Raji (cell line): ENCODE measurements around the gene UBAP2.

Source experiments
- POLR2A ChIP-seq: IDR thresholded peaks from 2 replicates; pipeline ENCODE4 v1.6.1; 2011; ENCODE audit warnings: low read depth, low read length, control low read depth; ENCODE audit not compliant: insufficient read depth

UBAP2 gene

DNA sequence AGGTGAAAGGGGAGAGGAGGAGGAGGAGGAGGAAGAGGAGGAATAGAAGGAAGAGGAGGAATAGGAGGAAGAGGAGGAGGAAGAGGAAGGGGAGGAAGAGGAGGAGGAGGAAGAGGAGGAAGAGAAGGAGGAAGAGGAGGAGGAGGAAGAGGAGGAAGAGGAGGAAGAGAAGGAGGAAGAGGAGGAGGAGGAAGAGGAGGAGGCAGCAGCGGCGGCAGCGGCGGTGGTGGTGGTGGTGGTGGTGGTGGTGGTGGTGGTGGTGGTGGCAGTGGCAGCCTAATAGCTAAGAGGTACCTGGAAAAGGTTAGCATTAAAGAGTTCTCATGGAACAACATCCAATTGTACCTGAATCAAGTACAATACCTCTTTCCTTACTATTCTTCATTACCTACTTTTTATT is 32.5 kb downstream of the UBAP2 start:
- no peak for TF ChIP-seq POLR2A

DNA sequence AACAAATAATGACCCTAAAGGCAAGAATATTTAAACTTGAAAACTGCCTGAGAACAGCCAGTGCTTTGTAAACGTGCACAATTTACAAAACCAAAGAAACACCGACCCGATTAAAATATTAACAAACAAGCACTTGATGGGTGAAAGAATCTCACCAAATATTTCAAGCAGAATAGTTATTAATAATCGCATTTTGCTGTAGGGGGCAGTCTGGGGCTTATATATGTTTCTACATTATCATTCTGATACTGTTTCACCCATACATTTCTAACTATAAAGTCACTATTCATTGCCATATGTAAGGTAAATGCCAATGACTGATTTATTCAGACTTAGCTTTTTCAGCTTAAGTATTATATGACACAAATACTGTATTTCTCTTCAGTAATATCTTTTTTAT is 37.7 kb downstream of the UBAP2 start:
- no peak for TF ChIP-seq POLR2A

GRCh38 chr9:34001951-34002350 is 46.7 kb downstream of the UBAP2 start:
- no peak for TF ChIP-seq POLR2A

DNA sequence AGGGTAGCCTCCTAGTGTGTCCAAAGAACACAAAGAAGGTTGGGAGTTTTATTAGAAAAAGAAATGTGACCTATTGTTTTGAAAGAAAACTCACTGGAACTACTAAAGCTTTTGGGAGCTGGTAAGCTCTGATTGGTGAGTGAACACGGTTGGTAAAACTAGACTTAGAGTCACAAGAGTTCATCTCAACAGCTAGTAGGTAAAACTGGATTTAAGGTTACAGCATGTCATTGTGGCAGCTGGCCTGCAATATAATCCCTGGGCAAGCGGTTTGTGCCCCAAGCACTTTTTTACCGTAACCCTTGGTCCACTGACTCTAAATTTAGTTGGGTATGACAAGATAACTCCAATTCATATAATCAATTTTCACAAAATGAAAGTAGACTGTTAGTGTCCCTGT is 47.4 kb downstream of the UBAP2 start:
- TF ChIP-seq POLR2A, result no peak

DNA sequence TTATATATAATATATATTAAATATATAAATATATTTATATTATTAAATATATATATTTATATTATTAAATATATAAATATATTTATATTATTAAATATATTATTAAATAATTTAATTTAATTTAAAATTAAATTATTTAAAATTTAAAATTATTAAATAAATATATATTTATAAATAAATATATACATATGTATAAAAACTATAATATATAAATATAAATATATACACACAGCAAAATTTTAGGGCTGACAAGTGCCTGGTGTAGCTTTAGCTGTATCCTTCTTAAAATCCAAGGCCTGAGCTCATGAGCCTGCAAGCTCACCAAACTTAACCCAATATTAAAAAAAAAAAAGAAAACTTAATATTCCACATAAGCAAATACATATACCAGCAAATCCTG is 53.2 kb downstream of the UBAP2 start:
- no peak for TF ChIP-seq POLR2A

GRCh38 chr9:33993104-33993503 is 55.6 kb downstream of the UBAP2 start:
- no peak for TF ChIP-seq POLR2A

- no peak for TF ChIP-seq POLR2A
Measured at GRCh38 chr9:33992632-33993031, 56.1 kb downstream of the UBAP2 start.

GRCh38 chr9:33988219-33988890 is 60.3 kb downstream of the UBAP2 start:
- TF ChIP-seq POLR2A, result no peak

- no peak for TF ChIP-seq POLR2A
Measured at GRCh38 chr9:33976414-33976813, 72.3 kb downstream of the UBAP2 start.

DNA sequence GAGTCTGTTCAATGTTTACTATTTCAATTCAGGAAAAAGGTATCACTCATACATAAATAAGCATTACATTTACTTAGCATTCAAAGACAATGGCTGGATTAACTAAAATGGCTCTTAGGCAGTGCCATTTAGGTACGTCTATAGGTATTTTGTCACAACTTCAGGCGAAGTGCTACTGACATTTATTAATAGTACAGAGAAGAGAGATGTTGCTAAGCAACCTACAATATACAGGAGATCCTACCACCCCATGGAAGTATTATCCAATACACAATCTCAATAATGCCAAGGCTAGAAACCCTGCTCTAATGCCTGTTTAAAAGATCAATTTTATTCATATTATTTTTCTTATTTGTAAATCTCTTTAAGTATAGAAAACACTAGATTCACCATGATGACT is 76.0 kb downstream of the UBAP2 start:
- TF ChIP-seq POLR2A, result no peak

GRCh38 chr9:33964086-33964768 is 84.5 kb downstream of the UBAP2 start:
- no peak for TF ChIP-seq POLR2A

DNA sequence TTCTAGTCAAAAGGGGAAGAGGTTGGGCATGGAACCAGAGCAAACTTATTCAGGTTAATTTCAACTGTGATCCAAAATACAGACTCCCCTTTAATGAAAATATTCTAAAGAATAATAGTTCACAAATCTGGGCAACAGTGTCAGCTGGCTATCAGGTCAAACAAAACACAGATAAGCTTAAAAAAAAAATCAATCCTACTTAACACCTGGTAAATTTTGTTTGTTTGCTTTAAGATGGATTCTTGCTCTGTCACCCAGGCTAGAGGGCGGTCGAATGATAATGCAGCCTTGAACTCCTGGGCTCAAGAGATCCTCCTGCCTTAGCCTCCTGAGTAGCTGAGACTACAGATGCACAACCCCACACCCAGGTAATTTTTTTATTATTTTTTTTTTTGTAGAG is 89.0 kb downstream of the UBAP2 start:
- no peak for TF ChIP-seq POLR2A

DNA sequence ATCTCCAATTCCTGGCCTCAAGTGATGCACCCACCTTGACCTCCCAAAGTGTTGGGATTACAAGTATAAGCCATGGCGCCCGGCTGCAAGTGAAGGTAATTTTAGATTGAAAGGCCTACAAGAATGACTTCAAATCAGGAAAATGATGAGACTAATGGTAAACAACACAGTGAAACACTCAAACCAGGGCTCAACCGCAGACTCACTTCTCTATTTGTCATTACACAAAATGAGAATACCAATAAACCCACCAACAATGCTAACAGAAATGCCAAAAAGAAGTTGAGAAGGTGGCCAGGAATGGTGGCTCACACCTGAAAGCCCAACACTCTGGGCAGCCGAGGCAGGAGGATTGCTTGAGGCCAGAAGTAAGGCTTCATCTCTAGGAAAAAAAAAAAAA is 92.1 kb downstream of the UBAP2 start:
- no peak for TF ChIP-seq POLR2A

GRCh38 chr9:33952066-33952465 is 96.6 kb downstream of the UBAP2 start:
- no peak for TF ChIP-seq POLR2A

- TF ChIP-seq POLR2A, result no peak
Measured at GRCh38 chr9:33950371-33950770, 98.3 kb downstream of the UBAP2 start.

- TF ChIP-seq POLR2A, result no peak
Measured at GRCh38 chr9:33946779-33947535, 101.7 kb downstream of the UBAP2 start.
